IPS DF 4.7 (cell line): ENCODE results near the gene VEGFC.

ENCODE experiments used
- DNase-seq: peaks from one replicate; pipeline ENCODE4 v3.0.0-alpha.2; 2013; ENCODE audit warnings: low spot score; ENCODE audit errors: extremely low read depth

Gene VEGFC

DNA sequence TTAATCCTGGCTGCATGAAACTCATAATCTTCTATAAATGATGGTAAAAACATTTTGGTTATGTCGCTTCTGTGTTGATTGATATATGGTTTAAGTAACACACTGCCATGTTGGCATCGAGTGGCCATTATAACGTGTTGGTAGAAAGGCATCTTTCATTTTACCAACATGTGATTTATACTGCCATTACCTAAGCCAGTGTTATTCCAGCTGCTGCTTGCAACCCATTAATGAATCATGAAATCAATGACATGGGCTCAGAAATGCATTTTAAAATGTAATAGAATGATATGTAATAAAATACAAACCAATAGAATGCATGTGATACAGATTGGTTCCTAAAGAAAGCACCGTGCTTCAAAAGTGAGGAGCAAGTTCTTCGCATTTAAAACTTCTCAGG is 102.0 kb downstream of the VEGFC start:
- no peak for DNase-seq

DNA sequence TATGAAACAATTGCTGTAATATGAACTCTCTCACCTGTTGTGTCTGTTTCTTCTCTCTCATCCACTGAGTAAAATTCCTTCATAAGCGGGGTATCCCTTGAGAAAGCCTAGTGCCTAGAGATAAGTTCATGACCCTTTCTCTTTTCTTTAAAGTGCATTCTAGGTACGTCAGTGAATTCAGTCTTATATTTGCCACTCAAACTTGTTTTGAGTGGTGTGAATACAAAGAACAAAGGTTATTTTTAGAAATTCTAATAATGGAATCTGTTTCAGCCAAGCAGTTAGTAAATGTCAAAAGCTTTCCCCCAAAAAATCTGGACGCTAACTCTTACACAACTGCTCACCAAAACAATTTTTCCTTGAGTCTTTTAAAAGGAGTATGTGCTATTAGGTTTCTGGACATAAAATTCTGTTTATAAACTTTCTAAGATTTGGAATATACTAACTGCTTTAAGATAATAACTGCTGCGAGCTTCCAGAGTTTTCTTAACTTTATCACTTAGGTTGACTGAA is 112.0 kb downstream of the VEGFC start:
- no peak for DNase-seq

GRCh38 chr4:176676901-176677300 is 115.8 kb downstream of the VEGFC start:
- no peak for DNase-seq

- DNase-seq: no peak
Observed at GRCh38 chr4:176675810-176676209, 116.9 kb downstream of the VEGFC start.

DNA sequence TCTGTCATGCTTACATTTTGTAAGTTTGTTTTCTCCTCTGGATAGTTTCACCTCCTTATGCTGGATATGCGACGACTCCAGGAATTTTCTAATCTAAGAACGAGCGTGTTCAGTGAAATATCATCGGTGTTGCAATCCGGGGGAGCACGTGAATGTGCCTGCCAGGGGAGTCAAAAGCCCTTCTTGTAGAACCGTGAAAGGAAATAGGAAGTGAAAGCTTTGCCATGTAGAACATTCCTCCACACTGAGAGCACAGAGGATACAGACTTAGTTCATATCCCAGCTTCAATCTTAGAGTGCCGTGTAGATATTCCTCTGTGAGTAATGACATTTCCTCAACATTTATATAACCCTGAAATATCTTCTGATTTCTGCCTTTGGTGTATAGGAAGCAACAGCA is 121.2 kb downstream of the VEGFC start:
- no peak for DNase-seq

DNA sequence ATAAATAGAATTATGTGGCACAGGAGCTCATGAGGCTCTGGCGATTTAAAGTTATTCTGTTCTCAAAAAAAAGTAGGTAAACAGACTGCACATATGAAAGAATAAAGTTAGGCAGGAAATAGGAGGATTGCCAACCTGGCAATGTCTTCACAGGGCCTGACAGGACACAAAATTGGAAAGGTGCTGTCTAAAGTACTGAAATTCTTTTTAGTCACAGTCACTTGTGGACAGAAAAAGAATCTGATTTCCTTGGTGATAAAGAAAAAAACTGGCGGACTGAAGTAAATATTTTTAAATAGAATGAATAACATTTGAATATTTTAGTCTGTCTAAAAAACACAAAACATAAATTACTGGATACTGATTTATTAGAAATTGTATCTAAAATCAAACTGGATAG is 124.4 kb downstream of the VEGFC start:
- no peak for DNase-seq

DNA sequence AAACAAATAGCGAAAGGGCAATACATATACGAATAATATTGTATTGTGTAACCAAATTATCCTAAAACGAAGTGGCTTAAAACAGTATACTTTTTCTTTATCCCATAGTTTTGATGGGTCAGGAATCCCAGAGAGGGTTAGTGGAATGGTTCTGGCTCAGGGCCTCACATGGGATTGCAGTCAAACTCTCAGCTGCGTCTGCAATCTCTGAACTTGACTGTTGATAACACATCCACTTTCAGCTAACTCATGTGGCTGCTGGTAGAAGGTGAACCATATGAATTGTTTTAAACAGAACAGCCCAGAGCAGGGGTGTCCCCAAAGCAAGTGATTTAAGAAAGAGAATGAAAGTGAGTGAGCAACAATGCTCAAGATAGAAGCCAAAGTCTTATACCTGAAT is 127.8 kb downstream of the VEGFC start:
- no peak for DNase-seq

GRCh38 chr4:176660561-176660960 is 132.2 kb downstream of the VEGFC start:
- DNase-seq: peak; percentile 11

DNA sequence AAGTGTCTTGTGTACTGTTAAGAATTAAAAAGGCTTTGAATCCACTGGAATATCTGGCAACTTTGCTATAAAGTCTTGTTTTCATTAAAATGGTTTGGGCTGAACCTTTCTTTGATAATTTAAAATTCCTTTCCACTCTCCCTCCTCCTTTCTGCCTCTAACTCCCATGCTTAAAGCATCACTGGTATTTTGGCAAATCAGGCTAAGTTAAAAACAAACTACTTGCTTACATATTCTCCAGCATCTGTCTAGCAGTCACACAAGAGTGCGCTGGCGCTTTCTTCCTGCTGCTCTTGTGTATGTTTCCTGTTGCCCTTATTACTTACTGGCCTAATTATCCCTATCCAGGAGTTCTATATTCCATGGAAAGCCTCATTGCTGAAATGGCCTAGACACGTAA is 136.6 kb downstream of the VEGFC start:
- DNase-seq: no peak

- no peak for DNase-seq
Observed at GRCh38 chr4:176654565-176655216, 138.0 kb downstream of the VEGFC start.

DNA sequence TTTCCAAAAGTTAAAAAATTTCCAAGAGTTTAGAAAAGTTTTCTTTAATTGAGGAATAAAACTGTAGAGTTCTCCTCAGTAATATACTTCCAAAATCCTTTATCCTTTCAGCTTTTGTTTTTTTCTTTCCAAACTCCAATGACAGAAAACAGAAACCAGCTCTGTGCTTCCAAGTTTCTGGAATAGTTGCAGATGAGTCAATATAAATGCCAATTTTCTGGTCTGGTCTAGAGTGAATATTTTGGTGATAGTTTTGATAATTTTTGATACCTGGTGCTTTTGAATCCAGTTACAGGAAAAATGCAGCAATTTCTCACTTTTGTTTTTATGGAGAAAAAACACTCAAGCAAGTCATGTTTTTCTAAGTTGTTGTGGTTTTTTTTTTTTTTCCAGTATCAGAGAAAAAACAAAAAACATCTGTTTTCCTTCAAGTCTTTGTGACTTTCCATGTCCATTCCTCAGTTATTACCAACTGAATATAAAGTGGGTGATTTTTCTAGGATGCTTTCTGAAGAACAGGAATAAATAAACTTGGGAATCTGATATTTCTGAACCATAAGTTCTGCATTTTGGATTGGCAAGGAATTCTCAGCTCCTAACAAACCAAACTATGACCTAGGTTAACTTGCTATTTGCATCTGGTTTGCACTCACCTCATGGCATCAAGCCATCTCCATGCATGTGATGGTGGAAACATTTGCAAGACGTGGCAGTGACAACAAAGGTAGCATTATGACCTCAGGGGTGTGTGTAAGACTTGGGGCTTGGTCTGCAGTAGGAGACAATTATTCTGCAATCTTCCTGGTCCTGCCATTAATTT is 139.1 kb downstream of the VEGFC start:
- DNase-seq: no peak

GRCh38 chr4:176646311-176646710 is 146.4 kb downstream of the VEGFC start:
- DNase-seq: no peak

DNA sequence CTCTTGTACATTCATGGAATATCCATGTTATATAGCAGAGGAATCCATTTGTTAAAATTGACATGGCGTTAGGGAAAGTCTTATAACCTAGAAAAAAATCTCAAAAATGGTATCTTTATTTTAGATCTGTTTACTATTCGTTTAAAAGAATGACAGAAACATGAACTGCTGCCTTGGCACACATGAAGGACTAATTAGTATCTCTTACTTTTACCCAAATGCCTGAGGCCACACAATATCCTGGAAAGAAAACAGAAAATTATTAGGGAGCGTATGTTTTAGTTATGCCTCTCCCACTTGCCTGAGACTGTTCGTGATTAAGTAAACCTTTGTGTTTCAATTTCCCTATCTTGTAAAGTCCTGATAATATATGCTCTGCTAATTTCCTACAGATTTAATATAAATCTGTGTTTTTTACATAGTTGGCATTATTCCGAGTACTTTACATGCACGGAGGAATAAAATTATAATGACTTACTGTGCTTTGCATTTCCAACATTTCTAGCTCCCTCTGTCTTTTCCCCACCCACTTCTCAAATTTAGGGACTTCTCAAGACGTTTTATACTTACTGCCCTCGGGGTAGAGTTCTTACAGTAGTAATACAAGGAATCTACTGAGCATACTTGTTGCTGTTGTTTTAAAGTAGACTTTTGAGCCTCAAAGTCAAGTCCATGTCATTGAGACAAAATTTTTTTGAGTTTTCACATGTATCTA is 147.3 kb downstream of the VEGFC start:
- no peak for DNase-seq

- DNase-seq: peak; percentile 3
Observed at GRCh38 chr4:176642472-176642871, 150.2 kb downstream of the VEGFC start.

DNA sequence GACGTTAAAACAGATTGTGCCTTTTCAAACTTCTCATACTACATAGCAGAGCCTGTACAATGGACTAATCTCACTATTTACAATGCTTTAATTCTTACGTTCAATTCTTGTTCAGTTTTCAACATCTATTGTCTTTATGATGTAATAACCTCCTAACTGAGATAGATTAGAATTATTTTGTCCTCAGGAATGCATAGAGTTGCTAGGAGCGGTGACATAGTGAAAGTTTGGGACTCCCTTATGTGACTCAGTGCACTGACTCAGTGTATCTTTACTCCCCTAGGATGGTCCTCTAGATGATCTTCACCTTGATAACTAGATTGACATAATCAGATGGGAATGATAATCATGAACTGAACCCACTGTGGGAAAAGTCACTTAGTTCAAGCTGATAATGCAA is 151.5 kb downstream of the VEGFC start:
- no peak for DNase-seq

GRCh38 chr4:176638992-176639391 is 153.7 kb downstream of the VEGFC start:
- DNase-seq: no peak

DNA sequence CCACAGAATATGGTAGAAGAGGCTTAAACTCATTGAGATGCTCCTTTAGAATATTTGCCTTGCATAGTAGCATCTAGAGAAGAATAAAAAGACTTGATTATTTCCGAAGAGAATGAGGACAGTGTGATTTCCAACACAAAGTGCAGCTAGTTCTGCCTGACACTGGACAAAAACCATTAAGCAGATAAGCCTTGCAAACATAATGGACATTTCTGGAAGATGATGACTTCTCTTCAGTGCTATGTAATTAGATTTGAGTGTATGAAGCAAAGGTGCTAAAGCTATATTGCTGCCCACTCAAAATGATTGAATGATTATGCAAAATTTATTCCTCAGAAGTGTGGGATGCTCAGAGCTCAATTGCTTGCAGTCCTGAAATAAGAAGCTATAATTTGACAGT is 156.4 kb downstream of the VEGFC start:
- DNase-seq: no peak

GRCh38 chr4:176635372-176636261 is 157.1 kb downstream of the VEGFC start:
- DNase-seq: no peak
